SK-N-SH treated with all-trans-retinoic acid at 6 μM for 48 hours (cell line): ENCODE data around the gene PTRHD1.

ENCODE experiments used
- ARNTL ChIP-seq: fragments of 450-650 bp; formaldehyde crosslinking; IDR thresholded peaks from 2 replicates; pipeline ENCODE4 v1.5.0; 2020; ENCODE audit warnings: low read depth, mild to moderate bottlenecking, moderate library complexity, borderline replicate concordance
- OSR1 ChIP-seq: fragments of 250-450 bp; sonication (Bioruptor Pico); IDR thresholded peaks from 2 replicates; pipeline ENCODE4 v1.8.0; 2022; ENCODE audit warnings: moderate library complexity, mild to moderate bottlenecking, inconsistent platforms
- TOX ChIP-seq: fragments of 250-450 bp; sonication (Bioruptor Pico); IDR thresholded peaks from 2 replicates; pipeline ENCODE4 v1.8.0; 2021; ENCODE audit warnings: mild to moderate bottlenecking, moderate library complexity, borderline replicate concordance
- ZFP3 ChIP-seq: fragments of 250-450 bp; sonication (Bioruptor Pico); IDR thresholded peaks from 2 replicates; pipeline ENCODE4 v1.5.0; 2020; ENCODE audit warnings: mild to moderate bottlenecking, moderate library complexity
- ZFP30 ChIP-seq: fragments of 450-650 bp; formaldehyde crosslinking; IDR thresholded peaks from 2 replicates; pipeline ENCODE4 v1.5.0; 2022; ENCODE audit warnings: mild to moderate bottlenecking, moderate library complexity
- TF ChIP-seq, protein P1 (sequence below): fragments of 250-450 bp; sonication (Bioruptor Pico); IDR thresholded peaks from 2 replicates; pipeline ENCODE4 v1.8.0; 2020; ENCODE audit warnings: mild to moderate bottlenecking, moderate library complexity, borderline replicate concordance

DNA sequence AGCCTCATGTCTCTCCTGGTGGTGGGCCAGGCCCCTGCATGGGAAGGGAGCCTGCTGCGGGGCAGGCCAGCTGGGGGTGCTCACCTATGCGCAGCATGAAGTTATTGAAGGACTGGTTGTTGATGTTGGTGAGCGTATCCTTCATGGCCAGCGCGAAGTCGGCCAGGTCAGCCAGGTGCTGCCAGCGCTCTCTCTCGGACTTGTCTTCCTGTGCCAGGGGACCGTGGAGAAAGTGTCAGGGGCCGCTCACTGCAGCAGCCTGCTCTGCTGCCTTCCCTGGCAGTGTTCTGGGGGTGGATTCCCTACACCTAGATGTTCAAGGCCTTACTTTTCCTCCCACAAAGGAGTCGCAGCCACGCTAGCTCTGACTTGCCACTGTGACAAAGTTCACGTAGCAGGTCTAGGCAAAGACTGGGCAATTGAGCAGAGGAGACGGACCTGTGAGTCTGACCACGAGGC, 28.3 kb upstream of the PTRHD1 start:
- TF ChIP-seq OSR1 (CRISPR knock-in tag) (no peak), ARNTL (CRISPR knock-in tag) (no peak), ZFP3 (CRISPR knock-in tag) (no peak), TOX (CRISPR knock-in tag) (no peak), ZFP30 (CRISPR knock-in tag) (no peak)
- TF ChIP-seq, protein P1, sequence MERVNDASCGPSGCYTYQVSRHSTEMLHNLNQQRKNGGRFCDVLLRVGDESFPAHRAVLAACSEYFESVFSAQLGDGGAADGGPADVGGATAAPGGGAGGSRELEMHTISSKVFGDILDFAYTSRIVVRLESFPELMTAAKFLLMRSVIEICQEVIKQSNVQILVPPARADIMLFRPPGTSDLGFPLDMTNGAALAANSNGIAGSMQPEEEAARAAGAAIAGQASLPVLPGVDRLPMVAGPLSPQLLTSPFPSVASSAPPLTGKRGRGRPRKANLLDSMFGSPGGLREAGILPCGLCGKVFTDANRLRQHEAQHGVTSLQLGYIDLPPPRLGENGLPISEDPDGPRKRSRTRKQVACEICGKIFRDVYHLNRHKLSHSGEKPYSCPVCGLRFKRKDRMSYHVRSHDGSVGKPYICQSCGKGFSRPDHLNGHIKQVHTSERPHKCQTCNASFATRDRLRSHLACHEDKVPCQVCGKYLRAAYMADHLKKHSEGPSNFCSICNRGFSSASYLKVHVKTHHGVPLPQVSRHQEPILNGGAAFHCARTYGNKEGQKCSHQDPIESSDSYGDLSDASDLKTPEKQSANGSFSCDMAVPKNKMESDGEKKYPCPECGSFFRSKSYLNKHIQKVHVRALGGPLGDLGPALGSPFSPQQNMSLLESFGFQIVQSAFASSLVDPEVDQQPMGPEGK (CRISPR knock-in tag) = no peak
